Mammary epithelial cell (primary cell): ENCODE measurements around the gene TH.

Source experiments
- EZH2 ChIP-seq: IDR thresholded peaks from 2 replicates; pipeline ENCODE4 v1.6.1; 2012; ENCODE audit warnings: low read length, inconsistent platforms, borderline replicate concordance
- TF ChIP-seq, protein P1 (sequence below), 2 donors: IDR thresholded peaks in 1 of 2; conservative IDR thresholded peaks in 1 of 2; 2 replicates each; pipeline ENCODE4 v1.5.1; 2011 to 2012; ENCODE audit warnings: inconsistent platforms in 2 of 2, low read length in 2 of 2, mild to moderate bottlenecking in 2 of 2, control low read depth in 1 of 2, low read depth in 1 of 2; ENCODE audit not compliant: insufficient read depth in 1 of 2; ENCODE audit errors: extremely low read depth in 1 of 2

DNA sequence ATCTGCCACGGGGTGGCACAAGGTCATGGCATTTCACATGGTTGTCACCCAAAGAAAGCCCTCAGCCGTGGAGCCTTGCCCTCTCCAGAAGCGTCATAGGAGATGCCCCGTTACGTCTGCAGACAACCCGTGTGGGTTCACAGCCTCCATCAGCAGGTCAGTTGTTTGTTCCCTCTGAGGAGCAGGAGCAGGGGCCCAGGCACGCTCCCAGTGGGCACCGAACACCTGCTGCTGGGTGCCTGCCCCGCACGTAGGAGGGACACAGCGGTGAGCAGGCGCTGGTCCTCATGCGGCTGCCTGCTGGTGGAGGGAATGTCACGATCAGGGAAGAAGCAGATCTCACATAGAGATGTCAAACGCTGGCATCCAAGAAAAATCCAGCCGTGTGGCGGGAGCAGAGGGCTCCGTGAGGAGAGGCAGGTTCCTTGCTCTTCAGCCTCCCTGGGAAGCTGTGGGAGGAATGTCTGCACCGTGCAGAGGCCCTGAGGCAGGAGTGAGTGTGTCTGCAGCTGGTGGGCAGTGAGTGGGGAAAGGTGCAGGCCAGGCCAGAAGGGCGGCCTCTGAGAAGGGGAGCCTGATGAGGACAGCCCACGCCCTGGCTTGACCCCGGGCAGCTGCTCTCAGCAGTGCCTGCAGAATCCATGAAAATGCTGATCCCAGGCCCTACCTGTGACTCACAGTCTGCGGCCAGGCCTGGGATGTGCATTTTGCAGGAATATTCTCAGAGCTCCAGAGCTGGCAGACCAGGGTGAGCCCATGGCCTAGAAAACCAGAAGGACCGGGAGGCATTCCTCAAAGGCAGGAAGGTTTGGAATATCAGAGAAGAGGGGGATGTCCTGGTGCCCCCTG is 36.4 kb upstream of the TH start:
- TF ChIP-seq, protein P1, sequence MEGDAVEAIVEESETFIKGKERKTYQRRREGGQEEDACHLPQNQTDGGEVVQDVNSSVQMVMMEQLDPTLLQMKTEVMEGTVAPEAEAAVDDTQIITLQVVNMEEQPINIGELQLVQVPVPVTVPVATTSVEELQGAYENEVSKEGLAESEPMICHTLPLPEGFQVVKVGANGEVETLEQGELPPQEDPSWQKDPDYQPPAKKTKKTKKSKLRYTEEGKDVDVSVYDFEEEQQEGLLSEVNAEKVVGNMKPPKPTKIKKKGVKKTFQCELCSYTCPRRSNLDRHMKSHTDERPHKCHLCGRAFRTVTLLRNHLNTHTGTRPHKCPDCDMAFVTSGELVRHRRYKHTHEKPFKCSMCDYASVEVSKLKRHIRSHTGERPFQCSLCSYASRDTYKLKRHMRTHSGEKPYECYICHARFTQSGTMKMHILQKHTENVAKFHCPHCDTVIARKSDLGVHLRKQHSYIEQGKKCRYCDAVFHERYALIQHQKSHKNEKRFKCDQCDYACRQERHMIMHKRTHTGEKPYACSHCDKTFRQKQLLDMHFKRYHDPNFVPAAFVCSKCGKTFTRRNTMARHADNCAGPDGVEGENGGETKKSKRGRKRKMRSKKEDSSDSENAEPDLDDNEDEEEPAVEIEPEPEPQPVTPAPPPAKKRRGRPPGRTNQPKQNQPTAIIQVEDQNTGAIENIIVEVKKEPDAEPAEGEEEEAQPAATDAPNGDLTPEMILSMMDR (conservative IDR thresholded peaks at IDR 0.05 in 1 of 2, IDR thresholded peaks at IDR 0.05 in 1 of 2; ENCODE audit: extremely low read depth in 1 of 2, insufficient read depth in 1 of 2, low read depth in 1 of 2, low read length in 2 of 2) = no peak
- no peak for TF ChIP-seq EZH2
